Muscle layer of colon (tissue), 2 donors: ENCODE data around the gene CTNNAL1.
"Not testable (repeated sequence)": the region's sequence is repeated elsewhere in the genome, so short reads cannot be mapped to it uniquely, and the experiment has no call there.

Source experiments
- H3K27ac ChIP-seq: one replicate; pipeline ENCODE4 v1.7.0; 2013; ENCODE audit warnings: low read depth, mild to moderate bottlenecking, low read length, moderate library complexity
- H3K27me3 ChIP-seq, 2 donors: one replicate each; pipeline ENCODE4 v1.7.0; 2013; ENCODE audit warnings: low read length in 2 of 2, mild to moderate bottlenecking in 2 of 2; ENCODE audit not compliant: insufficient read depth in 2 of 2, control insufficient read depth in 1 of 2
- H3K36me3 ChIP-seq: one replicate; pipeline ENCODE4 v1.7.0; 2013; ENCODE audit warnings: mild to moderate bottlenecking, low read length; ENCODE audit not compliant: insufficient read depth
- H3K4me1 ChIP-seq: one replicate; pipeline ENCODE4 v1.7.0; 2013; ENCODE audit warnings: mild to moderate bottlenecking, low read length; ENCODE audit not compliant: insufficient read depth
- H3K4me3 ChIP-seq, 2 donors: one replicate each; pipeline ENCODE4 v1.7.0; 2013; ENCODE audit warnings: low read length in 2 of 2, low read depth in 1 of 2, mild to moderate bottlenecking in 1 of 2, moderate library complexity in 1 of 2
- H3K9ac ChIP-seq: one replicate; pipeline ENCODE4 v1.7.0; 2013; ENCODE audit warnings: low read length
- H3K9me3 ChIP-seq: one replicate; pipeline ENCODE4 v1.7.0; 2013; ENCODE audit warnings: mild to moderate bottlenecking, low read length
- donor health status: abdominal sarcoma.
- donor health status: Adenocarcinoma of cecum.

The CTNNAL1 gene

GRCh38 chr9:108973895-108974294 is 39.4 kb downstream of the CTNNAL1 start:
- H3K9ac ChIP-seq, result no peak overlapping the region
- H3K4me1 ChIP-seq, result peaks cover 29% of the 10 kb centered on the region
- no peak overlapping the region for H3K27ac ChIP-seq

GRCh38 chr9:108972626-108973209 is 40.6 kb downstream of the CTNNAL1 start:
- Histone ChIP-seq H3K27ac (no peak overlapping the region), H3K9ac (no peak overlapping the region), H3K9me3 (no peaks in the 10 kb centered on the region), H3K4me3 (no peak overlapping the region), H3K36me3 (no peaks in the 10 kb centered on the region), H3K4me1 (peaks cover 18% of the 10 kb centered on the region), H3K27me3 (no peaks in the 10 kb centered on the region)

More at GRCh38 chr9:108973895-108974294, 39.4 kb downstream of the CTNNAL1 start:
- Histone ChIP-seq H3K36me3 (no peaks in the 10 kb centered on the region), H3K27me3 (no peaks in the 10 kb centered on the region), H3K4me3 (no peak overlapping the region), H3K9me3 (no peaks in the 10 kb centered on the region)

GRCh38 chr9:108972186-108972585 is 41.1 kb downstream of the CTNNAL1 start:
- H3K9me3 ChIP-seq, result no peaks in the 10 kb centered on the region
- H3K27ac ChIP-seq, result no peak overlapping the region
- no peak overlapping the region for H3K4me3 ChIP-seq

GRCh38 chr9:108971392-108971791 is 41.9 kb downstream of the CTNNAL1 start:
- not testable (repeated sequence) for H3K4me3 ChIP-seq, H3K9me3 ChIP-seq, H3K27ac ChIP-seq, H3K27me3 ChIP-seq, H3K36me3 ChIP-seq, H3K9ac ChIP-seq
- peaks cover 18% of the 10 kb centered on the region for H3K4me1 ChIP-seq

More at GRCh38 chr9:108972186-108972585, 41.1 kb downstream of the CTNNAL1 start:
- peaks cover 18% of the 10 kb centered on the region for H3K4me1 ChIP-seq
- no peaks in the 10 kb centered on the region for H3K36me3 ChIP-seq
- H3K27me3 ChIP-seq, result no peaks in the 10 kb centered on the region
- H3K9ac ChIP-seq, result no peak overlapping the region

- H3K4me1 ChIP-seq, result peaks cover 7% of the 10 kb centered on the region
- H3K27ac ChIP-seq, result no peak overlapping the region
These were observed 45.4 kb downstream of the CTNNAL1 start for GRCh38 chr9:108967916-108968315.

GRCh38 chr9:108963459-108964143 is 49.7 kb downstream of the CTNNAL1 start:
- Histone ChIP-seq H3K4me3 (no peak overlapping the region), H3K4me1 (no peaks in the 10 kb centered on the region), H3K27ac (no peak overlapping the region), H3K36me3 (peaks cover 6% of the 10 kb centered on the region), H3K27me3 (no peaks in the 10 kb centered on the region), H3K9me3 (no peaks in the 10 kb centered on the region), H3K9ac (no peak overlapping the region)

More at GRCh38 chr9:108967916-108968315, 45.4 kb downstream of the CTNNAL1 start:
- Histone ChIP-seq H3K36me3 (no peaks in the 10 kb centered on the region), H3K9ac (no peak overlapping the region), H3K9me3 (no peaks in the 10 kb centered on the region), H3K4me3 (no peak overlapping the region), H3K27me3 (no peaks in the 10 kb centered on the region)

- H3K9ac ChIP-seq, result no peak overlapping the region
- no peaks in the 10 kb centered on the region for H3K27me3 ChIP-seq
- peaks cover 6% of the 10 kb centered on the region for H3K36me3 ChIP-seq
- H3K9me3 ChIP-seq, result no peaks in the 10 kb centered on the region
- H3K4me1 ChIP-seq, result no peaks in the 10 kb centered on the region
- H3K4me3 ChIP-seq, result no peak overlapping the region
- no peak overlapping the region for H3K27ac ChIP-seq
These were observed 52.1 kb downstream of the CTNNAL1 start for GRCh38 chr9:108961151-108961550.

GRCh38 chr9:108960331-108960730 is 53.0 kb downstream of the CTNNAL1 start:
- no peak overlapping the region for H3K27ac ChIP-seq
- H3K36me3 ChIP-seq, result peaks cover 6% of the 10 kb centered on the region
- H3K27me3 ChIP-seq, result no peaks in the 10 kb centered on the region
- no peaks in the 10 kb centered on the region for H3K4me1 ChIP-seq
- no peaks in the 10 kb centered on the region for H3K9me3 ChIP-seq
- no peak overlapping the region for H3K4me3 ChIP-seq
- H3K9ac ChIP-seq, result no peak overlapping the region

- Histone ChIP-seq H3K4me1 (no peaks in the 10 kb centered on the region), H3K9ac (no peak overlapping the region), H3K4me3 (no peak overlapping the region), H3K27me3 (no peaks in the 10 kb centered on the region), H3K36me3 (no peaks in the 10 kb centered on the region), H3K27ac (no peak overlapping the region), H3K9me3 (no peaks in the 10 kb centered on the region)
These were observed 56.7 kb downstream of the CTNNAL1 start for GRCh38 chr9:108956631-108957026.

GRCh38 chr9:108956022-108956630 is 57.2 kb downstream of the CTNNAL1 start:
- Histone ChIP-seq H3K36me3 (no peaks in the 10 kb centered on the region), H3K4me3 (no peak overlapping the region), H3K27me3 (no peaks in the 10 kb centered on the region), H3K9ac (no peak overlapping the region), H3K4me1 (no peaks in the 10 kb centered on the region), H3K9me3 (no peaks in the 10 kb centered on the region), H3K27ac (no peak overlapping the region)

- Histone ChIP-seq H3K4me3 (no peak overlapping the region), H3K9ac (no peak overlapping the region), H3K27ac (no peak overlapping the region), H3K4me1 (no peaks in the 10 kb centered on the region), H3K36me3 (no peaks in the 10 kb centered on the region), H3K27me3 (no peaks in the 10 kb centered on the region), H3K9me3 (no peaks in the 10 kb centered on the region)
These were observed 59.2 kb downstream of the CTNNAL1 start for GRCh38 chr9:108953983-108954574.
